Neutrophil (primary cell): ENCODE measurements around the gene XIRP1.
A peak's percentile ranks its signal among the peaks of the same experiment; 100 is the strongest.

Experiments
- H3K27ac ChIP-seq: fragments of 200-600 bp; sonication (generic); 2 replicates; pipeline ENCODE4 v1.5.1; 2016; ENCODE audit warnings: mild to moderate bottlenecking, moderate library complexity
- H3K27me3 ChIP-seq: fragments of 200-600 bp; sonication (generic); 2 replicates; pipeline ENCODE4 v1.6.0; 2016; ENCODE audit warnings: mild to moderate bottlenecking
- H3K36me3 ChIP-seq: fragments of 200-600 bp; sonication (generic); 2 replicates; pipeline ENCODE4 v1.5.1; 2017
- H3K4me1 ChIP-seq, 2 experiments: fragments of 200-600 bp in 1 of 2; sonication (generic) in 1 of 2; 1 replicate in 1 of 2; 2 replicates in 1 of 2; pipeline versions ENCODE4 v1.5.1 to v1.6.1; 2013 to 2016; ENCODE audit warnings: low read depth in 1 of 2, low read length in 1 of 2, mild to moderate bottlenecking in 1 of 2, moderate library complexity in 1 of 2; ENCODE audit not compliant: control insufficient read depth in 1 of 2, insufficient read depth in 1 of 2
- H3K4me3 ChIP-seq, 2 experiments: fragments of 200-600 bp in 1 of 2; sonication (generic) in 1 of 2; 1 replicate in 1 of 2; 2 replicates in 1 of 2; pipeline ENCODE4 v1.5.1; 2013 to 2016; ENCODE audit warnings: low read depth in 1 of 2, low read length in 1 of 2, mild to moderate bottlenecking in 1 of 2, moderate library complexity in 1 of 2
- H3K9me3 ChIP-seq: fragments of 200-600 bp; sonication (generic); 2 replicates; pipeline ENCODE4 v1.5.1; 2016
- CTCF ChIP-seq: fragments of 200-600 bp; sonication (generic); IDR thresholded peaks from 2 replicates; pipeline ENCODE4 v1.5.1; 2016; ENCODE audit warnings: antibody characterized with exemption

The XIRP1 gene

GRCh38 chr3:39180546-39181346, 11.6 kb downstream of the XIRP1 start:
- H3K36me3 ChIP-seq, result no peaks in the 10 kb centered on the region
- H3K9me3 ChIP-seq, result no peaks in the 10 kb centered on the region
- H3K4me3 ChIP-seq, result peak overlapping the region; percentile 72 to 73
- TF ChIP-seq CTCF, result peak; percentile 42
- H3K27me3 ChIP-seq, result peaks cover 29% of the 10 kb centered on the region
- H3K4me1 ChIP-seq, result peaks cover 28 to 46% of the 10 kb centered on the region in 2 experiments
- peak overlapping the region; percentile 29 for H3K27ac ChIP-seq

- no peaks in the 10 kb centered on the region for H3K36me3 ChIP-seq
- no peaks in the 10 kb centered on the region for H3K9me3 ChIP-seq
- H3K27ac ChIP-seq, result no peak overlapping the region
- peaks cover 28 to 46% of the 10 kb centered on the region in 2 experiments for H3K4me1 ChIP-seq
- TF ChIP-seq CTCF, result no peak
- peaks cover 29% of the 10 kb centered on the region for H3K27me3 ChIP-seq
- H3K4me3 ChIP-seq, result peak overlapping the region; percentile 72 to 73
Measured at GRCh38 chr3:39180183-39180545, 12.2 kb downstream of the XIRP1 start.

- Histone ChIP-seq H3K36me3 (no peaks in the 10 kb centered on the region), H3K9me3 (no peaks in the 10 kb centered on the region), H3K27ac (peak overlapping the region; percentile 79), H3K4me3 (peak overlapping the region; percentile 66 to 69), H3K4me1 (peaks cover 28 to 46% of the 10 kb centered on the region in 2 experiments), H3K27me3 (peaks cover 29% of the 10 kb centered on the region)
- TF ChIP-seq CTCF, result no peak
Measured at GRCh38 chr3:39178553-39178952, 13.8 kb downstream of the XIRP1 start.

GRCh38 chr3:39177708-39178332, 14.6 kb downstream of the XIRP1 start:
- Histone ChIP-seq H3K4me3 (peak overlapping the region; percentile 66 to 69), H3K27ac (peak overlapping the region; percentile 79), H3K27me3 (peaks cover 29% of the 10 kb centered on the region), H3K4me1 (peaks cover 28 to 46% of the 10 kb centered on the region in 2 experiments), H3K36me3 (no peaks in the 10 kb centered on the region), H3K9me3 (no peaks in the 10 kb centered on the region)
- peak; percentile 31 for TF ChIP-seq CTCF

GRCh38 chr3:39176025-39176714, 16.2 kb downstream of the XIRP1 start:
- Histone ChIP-seq H3K9me3 (no peaks in the 10 kb centered on the region), H3K27me3 (peaks cover 28% of the 10 kb centered on the region), H3K4me1 (peaks cover 26 to 40% of the 10 kb centered on the region in 2 experiments), H3K36me3 (no peaks in the 10 kb centered on the region), H3K4me3 (no peak overlapping the region), H3K27ac (peak overlapping the region; percentile 79)
- no peak for TF ChIP-seq CTCF
